HG02943 (cell line): ENCODE data around the gene DGKQ.
A peak's percentile ranks its signal among the peaks of the same experiment; 100 is the strongest.
"Not testable (repeated sequence)": the region's sequence is repeated elsewhere in the genome, so short reads cannot be mapped to it uniquely, and the experiment has no call there.

Experiments used
- ATAC-seq: cut with Tn5 transposase; IDR thresholded peaks from one replicate; pipeline ENCODE4 v1.9.1; 2021; ENCODE audit warnings: mild to moderate bottlenecking, low read depth, moderate library complexity; ENCODE audit not compliant: unreplicated experiment

Gene DGKQ

DNA sequence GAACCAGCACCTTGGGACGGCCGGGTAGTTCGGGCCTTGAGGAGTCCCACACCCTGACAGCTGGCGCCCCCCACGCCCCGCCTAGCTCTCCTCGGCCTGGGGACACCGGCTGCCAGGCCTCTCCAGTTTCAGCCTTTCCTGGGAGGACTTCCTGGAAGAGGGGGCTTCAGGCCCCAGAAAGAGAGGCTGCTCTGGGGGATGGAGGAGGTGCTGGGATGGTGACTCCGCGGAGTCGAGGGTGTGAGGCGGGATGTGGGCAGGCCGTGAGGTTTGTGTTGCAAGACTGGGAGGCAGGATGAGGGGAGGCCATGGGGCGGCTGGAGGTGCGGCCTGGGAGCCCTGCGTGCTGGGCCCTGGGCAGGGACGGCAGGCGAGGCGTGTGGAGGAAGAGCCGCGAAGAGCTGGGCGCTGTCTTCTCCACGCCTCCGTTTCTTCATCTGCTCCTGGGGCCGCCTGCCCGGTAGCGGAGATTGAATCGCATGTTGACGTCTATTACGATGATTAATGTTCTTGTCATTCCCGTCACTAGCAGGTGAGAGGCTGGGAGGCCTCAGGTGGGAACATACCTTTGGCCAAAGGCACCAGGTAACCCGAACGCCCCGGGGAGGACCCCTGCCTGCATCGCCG is 37.1 kb upstream of the DGKQ start:
- ATAC-seq = peak; percentile 2

DNA sequence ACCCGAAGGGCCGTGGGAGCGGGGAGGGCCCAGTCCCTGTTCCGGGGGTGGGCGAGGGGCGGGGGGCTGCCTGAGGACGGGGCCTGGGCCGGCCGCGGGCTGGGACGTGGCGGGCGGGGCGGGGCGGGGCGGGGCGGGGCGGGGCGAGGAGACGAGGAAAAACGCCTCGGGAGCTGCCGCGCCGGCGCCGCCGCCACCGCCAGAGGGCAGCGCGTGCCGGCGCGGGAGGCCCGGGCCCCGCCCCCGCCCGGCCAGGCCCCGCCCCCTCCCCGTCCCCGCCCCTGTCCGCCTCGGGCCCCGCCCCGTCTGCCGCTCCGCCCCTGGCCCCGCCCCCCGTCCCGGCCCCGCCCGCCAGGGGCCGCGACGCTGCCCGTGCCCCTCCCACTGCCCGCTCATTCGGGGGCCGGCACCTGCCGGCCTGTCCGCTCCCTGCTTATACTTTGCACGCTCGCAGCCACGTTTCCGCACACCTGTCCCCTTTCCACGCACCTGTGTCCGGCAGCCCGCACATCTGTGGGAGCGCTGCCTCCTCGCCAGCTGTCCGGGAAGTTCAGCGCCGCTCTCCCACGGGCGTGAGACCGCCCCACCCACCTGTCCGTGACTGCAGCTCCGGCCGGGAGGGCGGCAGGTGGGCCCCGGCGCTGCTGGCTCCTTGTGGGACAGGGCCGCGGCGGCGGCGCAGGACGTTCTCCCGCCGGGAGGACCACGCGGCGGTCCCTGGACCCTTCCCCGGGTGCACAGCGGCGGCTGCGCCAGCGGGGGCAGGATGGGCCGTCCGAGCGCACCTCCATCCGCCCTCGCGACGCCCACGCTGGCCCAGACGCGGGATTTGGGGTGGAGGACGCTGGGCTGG is 36.4 kb upstream of the DGKQ start:
- ATAC-seq = peak; percentile 41

DNA sequence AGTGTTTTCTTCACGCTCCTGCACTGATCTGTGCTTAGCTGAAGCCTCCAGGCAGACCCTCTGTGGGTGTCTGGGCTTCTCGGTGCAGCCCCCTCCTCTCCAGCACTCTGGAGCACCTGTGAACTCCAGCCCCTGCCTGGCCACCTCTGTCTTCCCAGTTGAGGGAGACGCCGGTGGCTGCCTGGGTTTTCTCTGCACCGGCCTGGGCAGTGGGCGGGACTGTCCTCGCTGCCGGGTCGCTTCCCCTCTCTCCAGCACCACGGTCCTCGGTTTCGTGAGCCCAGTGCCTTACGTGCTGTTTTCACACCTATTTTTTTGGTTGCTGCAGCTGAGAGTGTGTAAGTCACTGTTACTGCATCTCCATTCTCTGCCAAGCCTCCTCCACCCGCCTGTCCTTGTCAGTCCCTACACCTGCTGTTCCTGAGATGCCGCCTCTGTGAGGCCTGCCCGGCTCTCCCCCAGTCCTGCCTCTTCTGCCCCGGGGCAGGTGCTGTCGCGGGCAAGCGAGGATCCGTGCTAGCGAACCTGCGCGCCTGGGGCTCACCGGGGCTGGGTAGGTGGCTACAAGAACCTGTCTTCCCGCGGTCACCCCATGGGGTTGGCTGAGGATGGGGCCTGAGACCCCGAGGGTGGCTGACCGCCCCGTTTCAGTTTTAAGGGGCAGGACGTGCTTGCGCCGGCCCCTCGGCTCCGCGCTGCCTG is 35.6 kb upstream of the DGKQ start:
- ATAC-seq = no peak

DNA sequence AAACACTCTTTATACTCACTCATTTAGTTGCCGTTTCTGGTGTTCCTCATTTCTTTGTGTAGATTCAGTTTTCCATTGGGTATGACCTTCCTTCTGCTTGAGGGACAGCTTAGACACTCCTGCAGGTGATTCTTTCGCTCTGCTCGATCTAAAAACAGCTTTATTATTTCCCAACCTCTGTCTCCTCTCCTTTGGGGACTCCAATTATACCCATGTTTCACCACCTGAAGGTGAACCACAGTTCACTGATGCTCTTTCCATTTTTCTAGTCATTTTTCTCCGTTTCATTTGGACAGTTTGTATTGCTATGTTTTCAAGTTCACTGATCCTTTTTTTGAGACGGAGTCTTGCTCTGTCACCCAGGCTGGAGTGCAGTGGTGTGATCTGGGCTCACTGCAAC is 33.5 kb upstream of the DGKQ start:
- no peak for ATAC-seq

DNA sequence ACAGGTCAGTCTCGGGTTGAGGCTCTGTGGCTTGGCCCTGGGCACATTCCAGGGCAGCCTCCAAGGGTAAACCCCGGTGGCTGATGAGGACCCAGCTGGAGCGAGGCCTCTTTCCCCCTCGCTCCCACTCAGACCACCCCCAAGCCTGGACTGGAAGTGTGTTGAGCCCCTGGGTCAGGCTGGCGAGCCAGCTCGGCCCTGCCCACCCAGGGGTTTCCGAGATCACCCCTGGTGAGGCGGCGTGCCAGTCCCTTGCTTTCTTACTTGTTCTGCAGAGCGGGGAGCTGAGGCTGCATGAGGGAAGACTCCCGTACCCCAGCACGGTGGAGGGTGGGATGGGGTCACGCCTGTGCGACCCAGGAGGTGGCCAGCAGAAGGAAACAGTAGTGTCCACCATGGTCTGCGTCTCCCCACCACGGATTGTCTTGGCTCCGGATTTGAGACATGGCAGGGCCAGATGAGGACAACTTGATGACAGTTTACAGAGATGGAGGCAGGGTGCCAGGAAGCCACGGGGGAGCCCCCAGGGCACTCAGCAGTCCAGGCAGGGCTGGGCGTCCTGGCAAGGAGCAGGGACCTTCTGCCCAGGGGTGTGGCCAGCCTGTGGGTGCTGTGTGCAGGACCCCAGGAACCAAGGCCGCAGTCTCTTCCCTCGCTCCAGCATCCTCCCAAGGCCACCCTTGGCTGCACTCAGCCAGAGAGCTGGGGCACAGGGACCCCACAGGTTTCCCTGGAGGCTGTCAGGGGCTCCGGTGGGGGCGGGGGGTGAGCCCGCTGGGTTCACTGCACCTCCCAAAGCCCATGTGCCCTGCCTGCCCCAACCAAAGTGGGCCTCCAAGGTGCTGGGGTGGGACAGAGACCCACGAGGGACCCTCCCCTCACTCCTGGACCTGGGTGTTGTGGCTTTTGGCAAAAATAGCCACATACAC is 31.5 kb upstream of the DGKQ start:
- no peak for ATAC-seq

DNA sequence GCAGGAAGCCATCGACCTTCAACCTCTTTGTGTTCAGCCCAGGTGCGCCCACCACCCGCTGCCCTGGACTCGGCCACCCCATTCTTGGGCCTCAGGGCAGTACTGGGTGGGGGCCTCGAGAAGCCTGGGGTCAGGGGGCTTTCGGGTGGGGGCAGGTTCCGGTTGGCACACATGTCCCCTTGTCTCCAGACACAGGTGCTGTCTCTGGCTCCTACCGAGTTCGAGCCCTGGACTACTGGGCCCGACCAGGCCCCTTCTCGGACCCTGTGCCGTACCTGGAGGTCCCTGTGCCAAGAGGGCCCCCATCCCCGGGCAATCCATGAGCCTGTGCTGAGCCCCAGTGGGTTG is 30.7 kb upstream of the DGKQ start:
- ATAC-seq = no peak

DNA sequence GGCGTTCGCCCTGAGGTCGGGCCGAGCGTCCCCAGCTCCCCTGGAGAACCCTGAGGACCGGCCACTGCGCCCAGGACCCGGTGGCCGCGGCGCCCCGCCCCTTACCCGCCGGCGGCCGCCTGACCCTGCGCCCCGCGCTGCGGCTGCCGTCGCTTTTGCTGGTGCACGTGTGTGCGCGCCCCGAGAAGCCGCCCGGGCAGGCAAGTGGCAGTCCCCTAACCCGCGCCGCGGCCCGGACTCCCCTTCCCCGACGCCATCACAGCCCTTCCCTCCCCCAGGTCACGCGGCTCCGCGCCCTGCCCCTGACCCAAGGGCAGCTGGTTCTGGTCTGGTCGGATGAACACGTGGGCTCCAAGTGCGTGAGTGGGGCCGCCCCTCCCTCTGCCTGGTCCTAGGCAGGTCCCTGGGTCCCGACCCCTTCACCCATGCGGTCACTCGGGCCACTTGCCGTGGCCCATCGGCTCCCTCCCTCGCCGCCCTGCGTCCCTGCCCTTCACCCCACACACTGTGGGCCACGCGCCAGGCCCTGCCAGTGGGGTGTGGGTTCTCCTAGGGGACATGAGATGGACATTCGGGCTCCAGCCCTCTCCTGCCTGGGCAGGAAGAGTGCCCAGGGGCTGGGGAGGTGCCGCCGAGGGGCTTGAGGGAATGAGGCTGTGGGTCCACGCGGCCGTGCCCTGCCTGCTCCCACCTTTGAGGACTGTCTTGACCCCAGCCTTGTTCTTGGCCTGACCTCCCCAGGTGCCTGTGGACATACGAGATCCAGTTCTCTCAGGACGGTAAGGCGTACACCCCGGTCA is 30.1 kb upstream of the DGKQ start:
- no peak for ATAC-seq

DNA sequence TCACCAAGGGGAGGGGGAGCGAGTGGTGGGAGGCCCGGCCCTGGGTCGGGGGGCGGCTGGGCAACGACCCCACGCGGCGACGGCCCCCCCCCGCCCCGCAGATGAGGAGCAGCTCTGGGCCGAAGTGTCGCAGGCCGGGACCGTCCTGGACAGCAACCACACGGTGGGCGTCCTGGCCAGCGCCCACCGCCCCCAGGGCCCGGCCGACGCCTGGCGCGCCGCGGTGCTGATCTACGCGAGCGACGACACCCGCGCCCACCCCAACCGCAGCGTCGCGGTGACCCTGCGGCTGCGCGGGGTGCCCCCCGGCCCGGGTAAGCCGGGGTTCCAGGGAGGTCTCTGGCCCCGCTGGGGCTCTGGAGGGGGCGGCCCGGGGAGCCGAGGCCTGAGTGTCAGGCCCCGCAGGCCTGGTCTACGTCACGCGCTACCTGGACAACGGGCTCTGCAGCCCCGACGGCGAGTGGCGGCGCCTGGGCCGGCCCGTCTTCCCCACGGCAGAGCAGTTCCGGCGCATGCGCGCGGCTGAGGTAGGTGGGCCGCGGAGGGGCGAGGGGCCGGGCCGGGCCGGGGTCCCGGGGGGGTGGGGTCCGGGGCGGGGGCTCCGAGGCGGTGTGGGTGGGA is 29.4 kb upstream of the DGKQ start:
- no peak for ATAC-seq

DNA sequence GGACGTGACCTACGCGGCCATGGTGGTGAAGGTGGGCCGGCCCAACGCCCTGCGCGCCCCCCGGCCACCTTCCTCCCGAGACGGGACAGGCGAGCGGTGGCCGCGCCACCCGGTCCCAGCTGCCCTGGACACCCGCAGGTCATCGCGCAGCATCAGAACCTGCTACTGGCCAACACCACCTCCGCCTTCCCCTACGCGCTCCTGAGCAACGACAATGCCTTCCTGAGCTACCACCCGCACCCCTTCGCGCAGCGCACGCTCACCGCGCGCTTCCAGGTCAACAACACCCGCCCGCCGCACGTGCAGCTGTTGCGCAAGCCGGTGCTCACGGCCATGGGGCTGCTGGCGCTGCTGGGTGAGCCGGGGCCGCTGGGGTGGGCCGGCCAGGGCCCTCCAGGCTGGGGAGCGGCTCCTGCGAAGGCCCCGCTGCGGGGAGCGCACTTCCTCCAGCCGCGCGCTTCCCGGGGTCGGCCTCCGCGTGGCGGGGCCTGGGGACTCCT is 28.8 kb upstream of the DGKQ start:
- no peak for ATAC-seq

DNA sequence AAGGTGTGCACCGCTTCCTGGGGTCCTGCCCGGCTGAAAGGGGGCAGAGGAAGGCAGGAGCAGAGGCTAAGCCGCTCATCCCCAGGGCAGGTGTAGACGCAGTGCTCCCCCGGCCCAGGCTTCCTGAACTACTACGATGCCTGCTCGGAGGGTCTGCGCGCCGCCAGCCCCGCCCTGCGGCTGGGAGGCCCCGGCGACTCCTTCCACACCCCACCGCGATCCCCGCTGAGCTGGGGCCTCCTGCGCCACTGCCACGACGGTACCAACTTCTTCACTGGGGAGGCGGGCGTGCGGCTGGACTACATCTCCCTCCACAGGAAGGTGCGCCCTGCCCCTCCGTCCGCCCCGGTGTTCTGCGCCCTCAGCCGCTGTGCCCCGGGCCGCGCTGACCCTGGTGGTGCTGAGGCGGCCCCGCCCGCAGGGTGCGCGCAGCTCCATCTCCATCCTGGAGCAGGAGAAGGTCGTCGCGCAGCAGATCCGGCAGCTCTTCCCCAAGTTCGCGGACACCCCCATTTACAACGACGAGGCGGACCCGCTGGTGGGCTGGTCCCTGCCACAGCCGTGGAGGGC is 28.3 kb upstream of the DGKQ start:
- no peak for ATAC-seq

DNA sequence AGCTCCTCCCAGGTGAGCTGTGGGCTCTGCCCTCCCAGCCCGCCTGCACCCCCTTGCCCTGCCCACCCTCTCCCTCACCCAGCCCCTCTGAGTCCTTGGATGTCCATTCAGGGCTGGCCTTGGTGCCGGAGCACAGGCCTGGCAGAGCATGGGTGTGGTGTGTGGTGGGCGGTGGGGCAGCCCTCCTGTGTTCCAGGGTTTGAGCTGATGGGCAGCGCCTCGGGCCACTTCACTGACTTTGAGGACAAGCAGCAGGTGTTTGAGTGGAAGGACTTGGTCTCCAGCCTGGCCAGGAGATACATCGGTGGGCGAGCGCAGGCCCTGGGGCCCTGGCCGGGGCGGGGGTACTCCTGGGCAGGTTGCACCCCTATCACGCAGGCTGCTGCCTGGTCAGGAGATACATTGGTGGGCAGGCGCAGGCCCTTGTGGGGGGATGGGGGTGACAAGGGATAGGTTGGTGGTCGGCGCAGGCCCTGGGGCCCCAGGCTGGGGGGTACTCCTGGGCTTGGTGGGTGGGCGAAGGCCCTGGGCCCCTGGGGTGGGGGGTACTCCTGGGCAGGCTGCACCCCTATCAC is 27.4 kb upstream of the DGKQ start:
- ATAC-seq = no peak

DNA sequence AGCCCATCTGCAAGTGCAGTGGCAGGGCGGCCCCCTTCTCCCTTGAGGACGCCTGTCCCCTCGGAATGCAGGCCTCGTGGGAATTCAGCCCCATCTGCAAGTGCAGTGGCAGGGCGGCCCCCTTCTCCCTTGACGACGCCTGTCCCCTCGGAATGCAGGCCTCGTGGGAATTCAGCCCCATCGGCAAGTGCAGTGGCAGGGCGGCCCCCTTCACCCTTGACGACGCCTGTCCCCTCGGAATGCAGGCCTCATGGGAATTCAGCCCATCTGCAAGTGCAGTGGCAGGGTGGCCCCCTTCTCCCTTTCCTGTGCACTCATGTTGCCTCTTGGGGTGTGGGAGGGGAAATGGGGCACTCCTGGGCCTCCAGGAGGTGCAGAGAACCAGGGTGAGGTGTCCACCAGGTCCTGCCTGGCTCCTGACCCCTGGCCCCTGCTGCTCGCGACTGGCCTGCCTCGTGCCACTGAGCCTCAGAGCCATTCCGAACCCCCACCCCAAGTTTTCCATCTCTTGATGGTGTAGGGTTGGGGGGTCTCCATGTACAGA is 26.6 kb upstream of the DGKQ start:
- ATAC-seq = no peak

DNA sequence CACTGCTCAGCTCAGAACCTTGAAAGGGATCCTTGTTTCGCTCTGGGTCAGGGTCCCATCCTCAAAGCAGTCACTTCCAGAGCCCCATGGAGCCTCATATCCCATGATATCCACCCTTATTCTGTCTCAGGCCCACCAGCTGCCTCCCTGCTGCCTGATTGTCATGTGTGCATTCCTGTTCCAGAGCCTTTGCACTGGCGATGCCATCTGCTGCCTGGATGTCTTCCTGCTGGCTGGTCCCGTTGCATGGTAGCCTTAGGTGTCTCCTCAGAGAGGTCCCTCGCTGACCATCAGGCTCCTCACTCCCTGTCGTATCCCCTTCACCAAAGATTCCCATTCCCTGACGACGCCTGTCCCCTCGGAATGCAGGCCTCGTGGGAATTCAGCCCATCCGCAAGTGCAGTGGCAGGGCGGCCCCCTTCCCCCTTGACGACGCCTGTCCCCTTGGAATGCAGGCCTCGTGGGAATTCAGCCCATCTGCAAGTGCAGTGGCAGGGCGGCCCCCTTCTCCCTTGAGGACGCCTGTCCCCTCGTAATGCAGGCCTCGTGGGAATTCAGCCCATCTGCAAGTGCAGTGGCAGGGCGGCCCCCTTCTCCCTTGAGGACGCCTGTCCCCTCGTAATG is 26.0 kb upstream of the DGKQ start:
- ATAC-seq = not testable (repeated sequence)

DNA sequence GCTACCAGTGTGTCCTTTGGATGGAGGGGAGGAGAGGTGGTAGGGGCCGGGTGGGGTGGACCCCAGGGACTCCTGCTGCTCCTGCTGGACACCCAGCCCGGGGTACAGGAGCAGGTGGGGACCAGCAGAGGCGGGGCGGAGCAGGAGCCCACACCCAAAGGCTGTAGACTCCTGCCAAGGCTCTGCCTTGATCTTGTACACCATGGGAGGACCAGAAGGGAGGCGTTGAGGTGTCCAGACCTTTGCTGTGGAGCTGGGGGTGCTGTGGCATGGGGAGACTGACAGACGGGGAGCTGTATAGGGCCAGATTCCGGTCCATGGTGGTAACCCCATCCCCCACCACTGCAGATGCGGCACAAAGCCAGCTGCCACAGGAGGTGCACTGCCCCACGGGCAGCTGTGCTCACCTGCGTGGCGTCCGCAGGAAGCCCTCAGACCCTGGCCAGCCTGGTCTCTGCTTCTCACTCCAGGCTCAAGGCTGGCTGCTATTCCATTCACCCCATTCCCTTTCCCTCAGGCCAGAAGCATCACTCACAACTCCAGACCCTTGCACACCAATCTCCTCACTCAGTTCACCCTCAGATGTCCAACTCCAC is 24.8 kb upstream of the DGKQ start:
- ATAC-seq = no peak

DNA sequence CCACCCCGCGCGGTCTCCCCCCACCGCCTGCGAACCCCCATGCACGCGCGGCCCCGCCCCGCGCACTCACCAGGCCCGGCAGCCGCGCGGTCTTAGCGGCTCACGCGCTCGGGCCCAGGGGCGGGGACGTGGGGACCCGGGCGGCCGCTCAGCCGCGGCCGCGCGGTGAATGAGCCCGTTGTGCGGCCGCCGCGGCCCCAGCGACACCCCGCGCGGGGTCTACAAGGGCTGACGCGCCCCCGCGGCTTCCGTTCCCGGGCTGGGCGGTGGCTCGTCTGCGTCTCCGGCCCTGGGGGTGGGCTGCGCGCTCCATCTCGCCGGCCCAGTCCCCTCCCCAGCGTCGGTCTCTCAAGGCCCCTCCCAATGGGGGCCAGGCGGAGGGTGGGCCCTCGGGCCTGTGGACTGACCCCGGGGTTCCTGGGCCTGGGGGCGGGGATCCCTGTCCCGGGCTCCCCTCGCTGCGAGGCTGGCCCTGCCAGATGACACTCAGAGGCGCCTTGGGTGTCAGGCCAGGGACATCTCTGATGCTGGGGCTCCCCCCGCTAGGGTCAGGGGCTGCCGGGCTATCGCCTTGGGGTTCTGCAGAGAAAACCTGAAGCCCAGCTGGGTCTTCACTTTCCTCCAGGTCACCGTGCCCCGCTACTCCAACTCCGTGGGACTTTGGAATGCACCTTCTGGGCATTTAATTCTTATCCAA is 24.2 kb upstream of the DGKQ start:
- ATAC-seq = no peak

DNA sequence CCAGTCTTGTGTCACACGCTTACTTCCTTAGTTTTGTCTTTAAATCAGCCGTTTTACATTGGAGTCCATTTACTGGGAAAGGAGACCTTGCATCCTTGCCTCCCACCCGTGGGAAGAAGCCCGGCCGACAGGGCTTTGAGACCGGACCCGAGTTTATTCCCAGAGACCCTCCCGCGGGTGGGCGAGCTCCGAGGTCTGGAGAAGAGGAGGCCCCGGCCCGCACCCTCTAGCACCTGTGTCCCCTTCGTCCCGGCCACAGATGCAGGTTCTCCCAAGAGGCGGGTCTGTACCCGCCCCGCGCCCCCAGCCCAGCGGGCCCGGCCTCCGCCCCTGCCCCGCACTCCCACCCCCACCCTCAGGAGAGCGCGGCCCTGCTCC is 23.6 kb upstream of the DGKQ start:
- no peak for ATAC-seq
